ENCODE data around the gene TLCD3B.

Gene TLCD3B

DNA sequence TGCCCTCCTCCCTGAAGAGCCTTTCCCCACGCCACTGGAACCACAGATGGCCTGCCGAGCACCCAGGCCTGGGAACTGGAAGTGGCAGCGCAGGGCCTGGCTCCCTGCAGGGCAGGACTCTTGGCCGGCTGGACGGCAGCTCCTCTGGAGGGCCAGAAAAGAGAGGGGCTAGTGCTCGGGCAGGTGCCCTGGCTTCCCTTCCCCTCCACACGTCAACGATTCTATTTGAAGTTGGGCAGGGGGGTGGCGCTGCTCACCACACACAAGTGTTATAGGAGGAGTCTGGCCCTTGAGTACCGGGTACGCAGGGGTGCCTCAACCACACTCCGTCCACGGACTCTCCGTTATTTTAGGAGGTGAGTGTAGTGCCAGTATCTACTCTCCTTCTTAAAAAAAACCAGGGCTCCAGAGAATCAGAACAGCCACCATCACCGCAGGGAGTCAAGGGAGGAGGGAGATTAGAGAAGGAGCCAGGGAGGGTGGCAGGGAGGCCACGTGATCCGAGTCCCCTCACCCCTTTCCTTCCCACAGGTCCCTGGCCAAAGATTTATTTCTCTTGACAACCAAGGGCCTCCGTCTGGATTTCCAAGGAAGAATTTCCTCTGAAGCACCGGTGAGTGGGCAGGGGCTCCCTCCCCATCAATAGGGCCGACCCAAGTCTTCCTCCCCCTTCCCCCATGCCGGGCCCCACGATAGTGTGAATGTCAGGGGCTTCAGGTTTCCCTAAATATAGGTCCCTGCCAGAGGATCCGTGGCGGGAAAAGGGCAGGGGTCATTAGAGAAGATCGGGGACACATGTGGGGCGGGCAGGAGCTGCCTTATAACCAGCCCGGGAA, 33.0 kb upstream of the TLCD3B start:
- Histone ChIP-seq H3K14ac (ENCODE audit: low read length) (peak overlapping the region; percentile 90), H4K8ac (ENCODE audit: low read depth, low read length) (peak overlapping the region; percentile 83), H3K27me3 (ENCODE audit: insufficient read depth, low read length) (no peaks in the 10 kb centered on the region), H3K9me3 (ENCODE audit: insufficient read depth, low read depth, low read length) (no peaks in the 10 kb centered on the region), H2BK5ac (ENCODE audit: low read depth, low read length, poor library complexity) (peak overlapping the region; percentile 85), H4K12ac (ENCODE audit: low read depth, low read length) (peak overlapping the region; percentile 56), H3K23ac (ENCODE audit: low read length) (no peak overlapping the region), H3K18ac (ENCODE audit: low read length) (peak overlapping the region; percentile 68), H3K4me1 (ENCODE audit: control insufficient read depth in 1 of 2, insufficient read depth in 2 of 2, low read length in 2 of 2) (peaks cover 24 to 33% of the 10 kb centered on the region in 2 experiments), H3K36me3 (ENCODE audit: control insufficient read depth in 1 of 2, insufficient read depth in 2 of 2, low read length in 2 of 2) (peaks cover 22% of the 10 kb centered on the region in 2 experiments), H3K79me1 (ENCODE audit: low read length) (peaks cover 19% of the 10 kb centered on the region), H2BK120ac (ENCODE audit: insufficient read depth, low read length, poor library complexity) (peak overlapping the region; percentile 73), H3K4me2 (ENCODE audit: low read length) (peak overlapping the region; percentile 96), H3K4ac (ENCODE audit: low read depth, low read length) (peak overlapping the region; percentile 54), H4K91ac (ENCODE audit: low read depth, low read length) (peak overlapping the region; percentile 93), H2AK5ac (ENCODE audit: low read length) (peak overlapping the region; percentile 86), H3K4me3 (ENCODE audit: low read depth, low read length) (peak overlapping the region; percentile 86), H2AFZ (ENCODE audit: insufficient read depth, low read length, poor library complexity) (peak overlapping the region; percentile 5), H2BK12ac (ENCODE audit: low read length) (peak overlapping the region; percentile 8), H3K9ac (ENCODE audit: low read length) (peak overlapping the region; percentile 45), H3K79me2 (ENCODE audit: control insufficient read depth, insufficient read depth, low read length, poor library complexity) (peaks cover 26% of the 10 kb centered on the region), H3K27ac (ENCODE audit: low read depth, low read length) (peak overlapping the region; percentile 100)
- no peak for DNase-seq
- no CpG with 5 or more reads among the region's 27 CpGs for WGBS (ENCODE audit: extremely low coverage, insufficient coverage, insufficient read length)

DNA sequence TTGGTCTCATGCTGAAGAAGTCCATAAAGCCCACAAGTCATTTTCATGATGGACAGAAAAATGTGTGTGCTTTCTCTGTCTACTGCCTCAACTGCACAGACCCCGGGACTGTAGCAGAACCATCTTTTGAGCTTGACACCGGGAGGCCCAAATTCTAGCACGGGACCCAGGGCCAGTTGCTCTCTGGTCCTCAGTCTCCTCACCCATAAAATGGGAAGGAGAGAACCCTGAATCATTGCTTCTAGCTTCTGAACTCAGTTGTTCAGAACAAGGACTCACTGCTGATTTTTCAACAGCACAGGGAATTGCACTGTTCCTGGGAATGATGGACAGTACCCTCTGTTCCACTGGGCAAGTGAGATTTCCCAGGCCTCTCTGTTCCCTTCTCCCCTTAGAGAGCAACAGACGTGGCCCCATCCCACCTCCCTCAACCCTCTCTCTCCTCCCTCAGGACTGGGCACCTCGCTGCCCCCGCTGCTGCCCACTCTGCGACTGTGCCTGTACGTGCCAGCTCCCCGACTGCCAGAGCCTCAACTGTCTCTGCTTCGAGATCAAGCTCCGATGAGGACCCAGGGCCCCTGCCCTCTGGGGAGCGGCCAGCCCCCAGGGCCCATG, 32.3 kb upstream of the TLCD3B start:
- H3K4me1 ChIP-seq (ENCODE audit: control insufficient read depth in 1 of 2, insufficient read depth in 2 of 2, low read length in 2 of 2): peaks cover 24 to 33% of the 10 kb centered on the region in 2 experiments
- peak overlapping the region; percentile 56 for H4K12ac ChIP-seq (ENCODE audit: low read depth, low read length)
- peak overlapping the region; percentile 50 for H3K4ac ChIP-seq (ENCODE audit: low read depth, low read length)
- peak overlapping the region; percentile 83 for H4K8ac ChIP-seq (ENCODE audit: low read depth, low read length)
- H4K91ac ChIP-seq (ENCODE audit: low read depth, low read length): peak overlapping the region; percentile 93
- peak overlapping the region; percentile 86 for H2AK5ac ChIP-seq (ENCODE audit: low read length)
- H3K9ac ChIP-seq (ENCODE audit: low read length): no peak overlapping the region
- H3K79me2 ChIP-seq (ENCODE audit: control insufficient read depth, insufficient read depth, low read length, poor library complexity): peaks cover 26% of the 10 kb centered on the region
- peak overlapping the region; percentile 73 for H2BK120ac ChIP-seq (ENCODE audit: insufficient read depth, low read length, poor library complexity)
- no peak overlapping the region for H3K23ac ChIP-seq (ENCODE audit: low read length)
- H2AFZ ChIP-seq (ENCODE audit: insufficient read depth, low read length, poor library complexity): peak overlapping the region; percentile 5
- no peak for DNase-seq
- no peak overlapping the region for H2BK12ac ChIP-seq (ENCODE audit: low read length)
- H3K9me3 ChIP-seq (ENCODE audit: insufficient read depth, low read depth, low read length): no peaks in the 10 kb centered on the region
- H3K4me2 ChIP-seq (ENCODE audit: low read length): peak overlapping the region; percentile 96
- no peak overlapping the region for H3K4me3 ChIP-seq (ENCODE audit: low read depth, low read length)
- peak overlapping the region; percentile 53 for H3K14ac ChIP-seq (ENCODE audit: low read length)
- H3K79me1 ChIP-seq (ENCODE audit: low read length): peaks cover 19% of the 10 kb centered on the region
- H3K27ac ChIP-seq (ENCODE audit: low read depth, low read length): no peak overlapping the region
- H3K36me3 ChIP-seq (ENCODE audit: control insufficient read depth in 1 of 2, insufficient read depth in 2 of 2, low read length in 2 of 2): peaks cover 15% of the 10 kb centered on the region in 2 experiments
- no CpG with 5 or more reads among the region's 12 CpGs for WGBS (ENCODE audit: extremely low coverage, insufficient coverage, insufficient read length)
- peak overlapping the region; percentile 68 for H3K18ac ChIP-seq (ENCODE audit: low read length)
- peak overlapping the region; percentile 10 for H2BK5ac ChIP-seq (ENCODE audit: low read depth, low read length, poor library complexity)
- no peaks in the 10 kb centered on the region for H3K27me3 ChIP-seq (ENCODE audit: insufficient read depth, low read length)

DNA sequence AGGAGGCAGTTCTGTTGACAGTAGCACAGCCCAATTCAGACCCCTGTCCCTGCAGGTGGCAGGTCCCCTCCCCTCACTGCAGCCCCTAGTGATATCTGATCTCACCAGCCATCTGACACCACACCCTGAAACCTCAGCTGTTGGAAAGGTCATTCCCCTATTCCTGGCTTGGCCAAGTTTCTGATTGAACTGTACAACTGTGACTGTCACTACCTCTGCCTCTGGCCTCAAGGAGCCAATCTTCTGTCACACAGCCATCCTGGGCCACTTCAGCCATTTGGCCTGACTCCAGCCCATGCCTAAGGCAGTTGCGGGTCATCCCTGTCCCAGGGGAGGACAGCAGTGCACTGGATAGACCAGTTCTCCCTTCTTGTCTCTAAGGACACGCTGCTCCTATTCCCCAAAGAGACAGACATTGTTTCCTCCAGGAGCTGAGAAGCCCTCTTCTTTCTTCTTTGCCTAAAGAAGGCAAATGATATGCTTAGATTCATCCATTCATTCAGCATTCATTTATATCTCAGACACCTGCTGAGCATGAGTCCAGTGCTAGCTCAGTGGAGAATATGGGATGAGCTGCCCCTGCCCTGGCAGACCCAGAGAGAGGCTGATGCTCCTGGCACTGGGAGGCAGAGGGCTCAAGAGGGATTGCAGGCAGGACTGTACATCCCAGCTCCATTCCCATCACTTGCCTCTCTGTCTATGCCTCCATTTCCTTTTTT, 29.9 kb upstream of the TLCD3B start:
- H3K18ac ChIP-seq (ENCODE audit: low read length): no peak overlapping the region

DNA sequence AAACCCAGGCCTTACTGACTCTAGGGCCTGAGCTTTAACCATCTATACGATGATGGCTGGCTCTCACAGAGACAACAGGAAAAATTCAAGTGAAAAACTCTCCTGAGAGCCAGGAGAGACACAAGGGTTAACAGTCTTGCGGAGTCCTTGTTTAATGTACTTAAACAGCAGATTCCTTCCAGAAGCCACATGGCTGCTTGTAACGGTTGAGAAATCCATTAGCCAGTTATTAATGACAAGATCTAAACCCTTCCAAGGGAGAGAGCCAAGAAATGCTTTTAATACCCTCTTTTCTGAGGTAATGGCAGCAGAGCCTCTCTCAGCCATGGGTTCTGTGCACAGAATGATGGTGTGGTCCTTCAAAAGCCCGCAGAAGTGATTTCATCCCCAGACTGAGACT, 29.3 kb upstream of the TLCD3B start:
- Histone ChIP-seq H3K9ac (ENCODE audit: low read length) (no peak overlapping the region), H3K27me3 (ENCODE audit: insufficient read depth, low read length) (no peaks in the 10 kb centered on the region), H3K4me1 (ENCODE audit: control insufficient read depth in 1 of 2, insufficient read depth in 2 of 2, low read length in 2 of 2) (peaks cover 15 to 21% of the 10 kb centered on the region in 2 experiments), H3K4me3 (ENCODE audit: low read depth, low read length) (no peak overlapping the region), H3K18ac (ENCODE audit: low read length) (no peak overlapping the region), H4K12ac (ENCODE audit: low read depth, low read length) (no peak overlapping the region), H3K79me2 (ENCODE audit: control insufficient read depth, insufficient read depth, low read length, poor library complexity) (peaks cover 8% of the 10 kb centered on the region), H2BK5ac (ENCODE audit: low read depth, low read length, poor library complexity) (no peak overlapping the region), H3K23ac (ENCODE audit: low read length) (no peak overlapping the region), H4K91ac (ENCODE audit: low read depth, low read length) (no peak overlapping the region), H3K9me3 (ENCODE audit: insufficient read depth, low read depth, low read length) (no peaks in the 10 kb centered on the region), H2AFZ (ENCODE audit: insufficient read depth, low read length, poor library complexity) (no peak overlapping the region), H3K27ac (ENCODE audit: low read depth, low read length) (no peak overlapping the region), H3K4ac (ENCODE audit: low read depth, low read length) (no peak overlapping the region), H2AK5ac (ENCODE audit: low read length) (no peak overlapping the region), H2BK12ac (ENCODE audit: low read length) (no peak overlapping the region), H2BK120ac (ENCODE audit: insufficient read depth, low read length, poor library complexity) (no peak overlapping the region), H3K4me2 (ENCODE audit: low read length) (no peak overlapping the region), H3K79me1 (ENCODE audit: low read length) (peaks cover 10% of the 10 kb centered on the region), H3K36me3 (ENCODE audit: control insufficient read depth in 1 of 2, insufficient read depth in 2 of 2, low read length in 2 of 2) (peaks cover 0 to 1% of the 10 kb centered on the region in 2 experiments), H4K8ac (ENCODE audit: low read depth, low read length) (no peak overlapping the region), H3K14ac (ENCODE audit: low read length) (no peak overlapping the region)
- WGBS (ENCODE audit: extremely low coverage, insufficient coverage, insufficient read length): no CpG with 5 or more reads among the region's 4 CpGs
- no peak for DNase-seq

More for the DNA sequence above, 29.9 kb upstream of the TLCD3B start:
- H2AK5ac ChIP-seq (ENCODE audit: low read length): no peak overlapping the region
- no peak overlapping the region for H2BK12ac ChIP-seq (ENCODE audit: low read length)
- no peak overlapping the region for H2BK120ac ChIP-seq (ENCODE audit: insufficient read depth, low read length, poor library complexity)
- H2BK5ac ChIP-seq (ENCODE audit: low read depth, low read length, poor library complexity): no peak overlapping the region
- no peaks in the 10 kb centered on the region for H3K9me3 ChIP-seq (ENCODE audit: insufficient read depth, low read depth, low read length)
- no peak overlapping the region for H3K27ac ChIP-seq (ENCODE audit: low read depth, low read length)
- H3K79me2 ChIP-seq (ENCODE audit: control insufficient read depth, insufficient read depth, low read length, poor library complexity): peaks cover 12% of the 10 kb centered on the region
- peaks cover 15 to 21% of the 10 kb centered on the region in 2 experiments for H3K4me1 ChIP-seq (ENCODE audit: control insufficient read depth in 1 of 2, insufficient read depth in 2 of 2, low read length in 2 of 2)
- H4K91ac ChIP-seq (ENCODE audit: low read depth, low read length): no peak overlapping the region
- WGBS (ENCODE audit: extremely low coverage, insufficient coverage, insufficient read length): no CpG with 5 or more reads among the region's 2 CpGs
- H3K4ac ChIP-seq (ENCODE audit: low read depth, low read length): no peak overlapping the region
- H2AFZ ChIP-seq (ENCODE audit: insufficient read depth, low read length, poor library complexity): no peak overlapping the region
- no peak overlapping the region for H3K14ac ChIP-seq (ENCODE audit: low read length)
- peaks cover 14% of the 10 kb centered on the region for H3K79me1 ChIP-seq (ENCODE audit: low read length)
- H3K23ac ChIP-seq (ENCODE audit: low read length): no peak overlapping the region
- H4K12ac ChIP-seq (ENCODE audit: low read depth, low read length): no peak overlapping the region
- no peak overlapping the region for H3K4me3 ChIP-seq (ENCODE audit: low read depth, low read length)
- H3K36me3 ChIP-seq (ENCODE audit: control insufficient read depth in 1 of 2, insufficient read depth in 2 of 2, low read length in 2 of 2): peaks cover 0 to 1% of the 10 kb centered on the region in 2 experiments
- H3K4me2 ChIP-seq (ENCODE audit: low read length): no peak overlapping the region
- peak; percentile 71 to 79 for DNase-seq
- H4K8ac ChIP-seq (ENCODE audit: low read depth, low read length): no peak overlapping the region
- H3K9ac ChIP-seq (ENCODE audit: low read length): no peak overlapping the region
- no peaks in the 10 kb centered on the region for H3K27me3 ChIP-seq (ENCODE audit: insufficient read depth, low read length)
